ENCODE data around the gene CCR3.
"Not testable (repeated sequence)": the region's sequence is repeated elsewhere in the genome, so short reads cannot be mapped to it uniquely, and the experiment has no call there.

CCR3 gene

GRCh38 chr3:46242120-46242519 is at the start of gene CCR3:
TSS of gene CCR3 (plus strand) at chr3:46242460. CDS start at chr3:46265159, 22,699 bp downstream.
- DNase-seq, result no peak

- no peak for DNase-seq
Measured at GRCh38 chr3:46192939-46193338, 49.3 kb upstream of the CCR3 start.

- no peak for DNase-seq
Measured at GRCh38 chr3:46193436-46193835, 48.8 kb upstream of the CCR3 start.

GRCh38 chr3:46194868-46195553 is 47.2 kb upstream of the CCR3 start:
- DNase-seq, result no peak

DNA sequence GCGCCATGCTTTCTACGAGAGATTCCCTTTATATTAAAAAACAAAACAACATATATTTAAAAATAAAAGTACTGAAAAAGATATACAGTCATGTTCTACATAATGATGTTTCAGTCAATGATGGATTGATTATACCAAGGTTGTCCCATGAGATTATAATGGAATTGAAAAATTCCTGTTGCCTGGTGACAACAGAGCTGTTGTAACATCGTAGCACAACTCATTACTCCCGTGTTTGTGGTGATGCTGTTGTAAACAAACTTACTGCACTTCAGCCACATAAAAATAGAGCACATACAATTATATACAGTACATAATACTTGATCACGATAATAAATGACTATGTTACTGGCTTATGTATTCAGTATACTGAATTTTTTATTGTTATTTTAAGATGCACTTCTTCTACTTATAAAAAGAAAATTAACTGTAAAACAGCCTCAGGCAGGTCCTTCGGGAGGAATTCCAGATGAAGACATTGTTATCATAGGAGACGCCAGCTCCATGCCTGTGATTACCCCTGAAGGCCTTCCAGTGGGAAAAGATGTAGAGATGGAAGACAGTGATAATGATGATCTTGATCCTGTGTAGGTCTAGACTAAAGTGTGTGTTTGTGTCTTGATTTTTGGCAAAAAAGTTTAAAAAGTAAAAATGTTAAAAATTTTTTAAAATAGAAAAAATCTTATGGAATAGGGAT is 45.9 kb upstream of the CCR3 start:
- no peak for DNase-seq

DNA sequence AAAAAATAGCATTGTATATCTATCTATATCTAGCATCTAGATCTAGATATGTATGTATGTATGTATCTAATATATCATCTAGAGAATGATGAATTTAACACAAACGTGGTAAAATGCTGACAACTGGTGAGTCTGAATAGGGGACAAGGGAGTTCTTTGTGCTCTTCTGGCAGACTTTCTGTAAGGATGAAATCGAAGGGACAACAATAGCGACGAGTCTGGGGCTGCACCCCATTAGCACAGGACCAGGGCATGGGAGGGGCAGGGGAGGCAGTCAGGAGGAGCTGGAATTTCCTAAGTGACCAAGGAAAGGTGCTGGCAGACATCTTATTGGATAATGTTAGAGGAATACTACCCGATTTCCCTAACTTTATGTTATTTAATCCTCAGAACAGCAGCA is 42.0 kb upstream of the CCR3 start:
- DNase-seq, result no peak

- DNase-seq, result no peak
Measured at GRCh38 chr3:46200790-46201189, 41.5 kb upstream of the CCR3 start.

GRCh38 chr3:46202535-46202934 is 39.7 kb upstream of the CCR3 start:
- DNase-seq, result no peak

DNA sequence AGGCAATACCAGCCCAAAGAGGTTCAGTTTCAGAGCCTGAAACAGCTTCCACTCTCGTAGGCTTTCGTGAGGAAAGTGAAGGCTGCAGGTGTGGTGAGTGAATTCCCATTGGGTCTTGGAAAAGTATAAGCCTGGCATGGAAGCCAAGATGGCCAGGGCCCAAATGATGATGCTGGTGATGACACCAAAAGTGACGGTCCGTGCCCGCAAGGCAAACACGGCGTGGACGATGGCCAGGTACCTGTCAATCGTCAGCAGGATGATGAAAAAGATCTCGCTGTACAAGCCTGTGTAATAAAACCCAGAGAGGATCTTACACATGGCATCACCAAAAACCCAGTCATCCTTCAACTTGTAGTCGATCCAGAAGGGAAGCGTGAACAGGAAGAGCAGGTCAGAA is 38.6 kb upstream of the CCR3 start:
- DNase-seq, result no peak

- DNase-seq, result no peak
Measured at GRCh38 chr3:46205286-46205960, 36.8 kb upstream of the CCR3 start.

- DNase-seq, result no peak
Measured at GRCh38 chr3:46206282-46207015, 35.8 kb upstream of the CCR3 start.

DNA sequence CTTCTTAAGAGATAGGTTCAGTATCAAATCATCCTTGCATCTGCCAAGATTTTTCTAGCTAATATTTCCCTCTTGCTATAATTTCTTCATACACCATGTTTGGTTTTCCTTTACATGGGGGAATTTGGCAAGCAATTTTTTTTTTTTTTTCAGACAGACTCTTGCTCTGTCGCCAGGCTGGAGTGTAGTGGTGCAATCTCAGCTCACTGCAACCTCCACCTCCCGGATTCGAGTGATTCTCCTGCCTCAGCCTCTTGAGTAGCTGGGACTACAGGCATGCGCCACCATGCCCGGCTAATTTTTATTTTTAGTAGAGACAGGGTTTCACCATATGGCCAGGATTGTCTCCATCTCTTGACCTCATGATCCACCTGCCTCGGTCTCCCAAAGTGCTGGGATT is 34.7 kb upstream of the CCR3 start:
- not testable (repeated sequence) for DNase-seq

- DNase-seq, result no peak
Measured at GRCh38 chr3:46208167-46208704, 34.0 kb upstream of the CCR3 start, which contains the start of gene CCR1. TSS of gene CCR1 (minus strand) at chr3:46208313. CDS start at chr3:46204313, 4,000 bp downstream.

- DNase-seq, result no peak
Measured at GRCh38 chr3:46209053-46209452, 33.2 kb upstream of the CCR3 start.

GRCh38 chr3:46209746-46210470 is 32.4 kb upstream of the CCR3 start:
- DNase-seq, result no peak

- no peak for DNase-seq
Measured at GRCh38 chr3:46212101-46212500, 30.2 kb upstream of the CCR3 start.

- no peak for DNase-seq
Measured at GRCh38 chr3:46213201-46213600, 29.1 kb upstream of the CCR3 start.

DNA sequence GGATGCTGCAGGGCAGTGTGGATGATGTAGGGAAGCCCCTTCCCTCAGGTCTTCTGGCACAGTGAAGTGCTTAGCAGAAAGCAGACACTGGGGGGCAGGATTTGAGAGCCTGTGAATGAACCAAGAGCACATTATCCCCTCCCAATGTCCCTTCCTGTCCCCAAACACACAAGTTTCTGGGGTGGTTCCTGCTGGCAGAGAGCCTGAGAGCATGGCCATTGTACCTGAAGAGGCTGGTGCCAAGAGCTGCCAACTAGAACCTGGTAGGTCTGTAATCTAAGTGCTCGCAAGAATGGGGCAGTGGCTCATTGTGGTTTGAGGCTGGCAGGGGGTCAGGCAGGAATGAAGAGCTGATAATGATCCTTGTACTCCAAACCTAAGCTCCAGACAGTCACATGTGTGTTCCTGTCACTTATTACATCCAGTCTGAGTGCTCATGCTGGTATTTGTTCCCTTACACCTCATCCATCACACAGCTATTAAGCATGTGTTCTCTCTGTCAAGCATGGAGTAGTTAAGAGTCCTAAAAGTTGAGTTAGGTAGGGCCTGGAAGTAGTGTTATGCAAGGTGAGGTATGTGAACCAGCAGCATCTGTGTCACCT is 27.4 kb upstream of the CCR3 start:
- no peak for DNase-seq

DNA sequence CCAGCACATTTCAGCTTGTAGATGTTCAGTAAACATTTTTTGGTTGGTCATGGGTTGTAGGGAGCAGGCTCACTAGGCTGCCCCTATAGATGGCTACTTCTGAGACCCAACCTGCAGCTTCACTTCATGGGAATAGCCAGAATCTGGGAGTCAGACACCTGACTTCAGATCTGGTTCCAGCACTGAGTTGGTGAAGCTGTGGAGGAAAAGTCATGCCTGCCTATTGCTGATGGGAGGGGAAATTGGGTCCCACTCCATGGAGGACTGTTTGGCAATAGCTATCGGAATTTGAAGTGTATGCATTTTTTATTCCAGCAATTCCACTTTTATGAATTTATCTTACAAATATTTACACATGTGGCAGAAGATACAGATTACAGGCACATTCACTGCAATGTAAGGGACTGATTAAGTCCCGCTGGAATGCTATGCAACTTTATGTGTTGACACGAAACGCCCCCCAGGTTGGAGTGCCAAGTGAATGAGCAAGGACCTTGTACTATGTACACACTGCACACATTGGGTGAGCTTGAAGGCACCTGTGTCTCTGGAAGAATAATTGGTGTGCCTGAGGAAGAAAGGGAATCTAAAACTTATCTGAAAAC is 26.3 kb upstream of the CCR3 start:
- DNase-seq, result no peak

DNA sequence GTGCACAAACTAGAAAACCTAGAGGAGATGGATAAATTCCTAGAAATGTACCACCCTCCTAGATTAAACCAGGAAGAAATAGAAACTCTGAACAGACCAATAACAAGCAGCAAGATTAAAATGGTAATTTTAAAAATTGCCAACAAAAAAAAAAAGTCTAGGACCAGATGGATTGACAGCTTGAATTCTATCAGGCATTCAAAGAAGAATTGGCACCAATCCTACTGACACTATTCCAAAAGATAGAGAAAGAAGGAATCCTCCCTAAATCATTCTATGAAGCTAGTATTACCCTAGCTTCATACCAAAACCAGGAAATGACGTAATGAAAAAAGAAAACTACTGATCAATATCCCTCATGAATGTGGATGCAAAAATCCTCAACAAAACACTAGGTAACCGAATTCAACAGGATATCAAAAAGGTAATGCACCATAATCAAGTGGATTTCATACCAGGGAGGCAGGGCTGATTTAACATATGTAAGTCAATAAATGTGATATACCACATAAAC is 24.0 kb upstream of the CCR3 start:
- DNase-seq, result no peak

- DNase-seq, result no peak
Measured at GRCh38 chr3:46221391-46221790, 20.9 kb upstream of the CCR3 start.

All from SHP77 treated with DMSO at 0.1 percent for 48 hours (cell line).